ENCODE data around the gene CCDC188. TPM values are rescaled to one million over a fixed set of nuclear protein-coding genes. Genes with fewer than 3 reads are reported as not detected.
A peak's percentile ranks its signal among the peaks of the same experiment; 100 is the strongest.

Gene CCDC188
- polyA plus RNA-seq, 1 donor, result 2.7 TPM

DNA sequence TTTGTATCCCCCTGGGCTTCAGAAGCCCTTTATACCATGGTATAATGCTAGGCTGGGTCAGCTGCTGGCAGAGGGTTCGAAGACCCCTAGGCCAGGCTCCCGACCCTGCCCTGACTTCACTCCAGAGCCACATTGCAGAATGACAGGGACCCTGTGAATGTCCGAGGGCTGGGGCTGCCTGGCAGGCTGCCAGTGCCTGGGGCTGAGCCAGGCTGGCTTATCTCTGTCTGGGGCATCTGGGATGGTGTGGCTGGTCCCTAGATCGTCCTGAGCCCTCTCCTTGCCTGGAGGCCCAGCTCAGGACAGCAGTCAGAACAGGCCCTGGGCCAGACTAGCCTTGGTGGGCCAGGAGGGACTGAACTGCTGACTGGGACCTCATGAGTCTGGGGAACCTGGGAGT is 15.6 kb downstream of the CCDC188 start:
- H3K9me3 ChIP-seq (ENCODE audit: control insufficient read depth, low read depth, low read length), result no peaks in the 10 kb centered on the region
- WGBS (ENCODE audit: insufficient coverage, low lambda C conversion rate), result no CpG with 5 or more reads among the region's 4 CpGs

GRCh38 chr22:20133930-20134549 is 16.8 kb downstream of the CCDC188 start:
- H3K36me3 ChIP-seq (ENCODE audit: control insufficient read depth, insufficient read depth, low read length), result no peaks in the 10 kb centered on the region
- H3K27ac ChIP-seq (ENCODE audit: low read length), result no peak overlapping the region
- H3K4me1 ChIP-seq (ENCODE audit: control insufficient read depth, insufficient read depth, low read length), result peaks cover 23% of the 10 kb centered on the region
- whole genome bisulfite sequencing (ENCODE audit: insufficient coverage, low lambda C conversion rate), result no CpG with 5 or more reads among the region's 12 CpGs
- no peaks in the 10 kb centered on the region for H3K9me3 ChIP-seq (ENCODE audit: control insufficient read depth, low read depth, low read length)
- H3K4me3 ChIP-seq (ENCODE audit: low read length), result no peak overlapping the region
- no peaks in the 10 kb centered on the region for H3K27me3 ChIP-seq (ENCODE audit: control insufficient read depth, insufficient read depth, low read length)
- DNase-seq, result no peak

More for the DNA sequence above, 15.6 kb downstream of the CCDC188 start:
- peaks cover 15% of the 10 kb centered on the region for H3K4me1 ChIP-seq (ENCODE audit: control insufficient read depth, insufficient read depth, low read length)
- DNase-seq, result no peak
- peaks cover 12% of the 10 kb centered on the region for H3K36me3 ChIP-seq (ENCODE audit: control insufficient read depth, insufficient read depth, low read length)
- H3K27me3 ChIP-seq (ENCODE audit: control insufficient read depth, insufficient read depth, low read length), result no peaks in the 10 kb centered on the region
- no peak overlapping the region for H3K27ac ChIP-seq (ENCODE audit: low read length)
- H3K4me3 ChIP-seq (ENCODE audit: low read length), result no peak overlapping the region

DNA sequence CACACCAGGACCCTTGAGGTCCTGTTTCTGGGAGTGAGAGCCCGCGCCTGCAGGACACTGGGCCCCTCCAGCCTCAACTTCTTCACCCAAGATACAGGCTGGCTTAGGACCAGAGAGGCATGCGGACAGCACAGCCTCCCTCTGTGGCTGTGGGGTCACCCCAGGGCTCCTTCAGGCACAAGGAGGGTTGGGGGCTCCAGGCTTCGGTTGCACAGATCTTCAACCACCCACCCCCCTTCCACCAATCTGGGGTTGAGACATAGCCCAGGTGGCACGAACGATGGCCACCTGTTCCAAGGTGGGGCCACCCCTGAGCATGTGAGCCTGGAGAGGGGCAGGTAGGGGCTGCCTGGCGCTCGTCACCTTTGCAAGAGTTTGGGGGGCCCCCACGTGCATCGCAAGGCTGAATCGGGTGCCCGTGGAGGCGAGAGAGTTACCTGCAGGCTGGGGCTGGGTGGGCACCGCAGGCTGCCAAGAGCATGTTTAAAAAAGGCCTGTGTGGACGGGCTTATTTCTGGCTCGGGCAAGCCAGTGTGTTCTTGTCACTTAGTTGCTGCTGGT is 18.1 kb downstream of the CCDC188 start:
- Histone ChIP-seq H3K9me3 (ENCODE audit: control insufficient read depth, low read depth, low read length) (no peaks in the 10 kb centered on the region), H3K36me3 (ENCODE audit: control insufficient read depth, insufficient read depth, low read length) (peaks cover 5% of the 10 kb centered on the region), H3K27ac (ENCODE audit: low read length) (no peak overlapping the region), H3K4me3 (ENCODE audit: low read length) (peak overlapping the region; percentile 78), H3K4me1 (ENCODE audit: control insufficient read depth, insufficient read depth, low read length) (peaks cover 26% of the 10 kb centered on the region), H3K27me3 (ENCODE audit: control insufficient read depth, insufficient read depth, low read length) (no peaks in the 10 kb centered on the region)
- WGBS (ENCODE audit: insufficient coverage, low lambda C conversion rate), result no CpG with 5 or more reads among the region's 16 CpGs
- no peak for DNase-seq

- Histone ChIP-seq H3K27me3 (ENCODE audit: control insufficient read depth, insufficient read depth, low read length) (no peaks in the 10 kb centered on the region), H3K4me3 (ENCODE audit: low read length) (peak overlapping the region; percentile 78), H3K9me3 (ENCODE audit: control insufficient read depth, low read depth, low read length) (no peaks in the 10 kb centered on the region), H3K4me1 (ENCODE audit: control insufficient read depth, insufficient read depth, low read length) (peaks cover 26% of the 10 kb centered on the region), H3K27ac (ENCODE audit: low read length) (no peak overlapping the region), H3K36me3 (ENCODE audit: control insufficient read depth, insufficient read depth, low read length) (peaks cover 11% of the 10 kb centered on the region)
- no CpG with 5 or more reads among the region's 72 CpGs for WGBS (ENCODE audit: insufficient coverage, low lambda C conversion rate)
- DNase-seq, result peak in 1 of 2 donors; percentile 41
Observed at GRCh38 chr22:20131859-20132685, 18.8 kb downstream of the CCDC188 start.

DNA sequence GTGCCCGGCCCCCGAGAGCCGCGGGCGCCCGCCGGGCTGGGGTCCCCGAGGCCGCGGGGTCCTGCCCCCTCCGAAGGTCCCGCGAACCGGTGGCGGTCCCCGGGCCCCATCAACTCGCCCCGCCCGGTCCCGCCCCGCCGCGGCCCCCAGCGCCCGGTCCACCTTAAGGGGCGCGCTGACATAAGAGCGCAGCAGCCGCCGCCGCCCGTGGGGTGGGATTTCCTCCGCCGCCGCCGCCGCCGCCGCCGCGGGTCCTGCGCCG is 19.3 kb downstream of the CCDC188 start, which contains the start of gene ZDHHC8:
ZDHHC8 (plus strand) TSS at position 208 of the 262 bp plus-strand sequence. CDS start 144 bp downstream, outside the sequence.
- Histone ChIP-seq H3K36me3 (ENCODE audit: control insufficient read depth, insufficient read depth, low read length) (peaks cover 13% of the 10 kb centered on the region), H3K4me3 (ENCODE audit: low read length) (peak within 1 kb of the TSS; percentile 83), H3K9me3 (ENCODE audit: control insufficient read depth, low read depth, low read length) (no peaks in the 10 kb centered on the region), H3K4me1 (ENCODE audit: control insufficient read depth, insufficient read depth, low read length) (peaks cover 26% of the 10 kb centered on the region), H3K27ac (ENCODE audit: low read length) (peak within 1 kb of the TSS; percentile 75), H3K27me3 (ENCODE audit: control insufficient read depth, insufficient read depth, low read length) (no peaks in the 10 kb centered on the region)
- DNase-seq, result no peak
- WGBS (ENCODE audit: insufficient coverage, low lambda C conversion rate), result no CpG with 5 or more reads among the region's 43 CpGs

GRCh38 chr22:20130731-20131596 is 19.9 kb downstream of the CCDC188 start:
- no peaks in the 10 kb centered on the region for H3K27me3 ChIP-seq (ENCODE audit: control insufficient read depth, insufficient read depth, low read length)
- peak overlapping the region; percentile 75 for H3K27ac ChIP-seq (ENCODE audit: low read length)
- H3K36me3 ChIP-seq (ENCODE audit: control insufficient read depth, insufficient read depth, low read length), result peaks cover 19% of the 10 kb centered on the region
- WGBS (ENCODE audit: insufficient coverage, low lambda C conversion rate), result no CpG with 5 or more reads among the region's 70 CpGs
- H3K4me3 ChIP-seq (ENCODE audit: low read length), result peak overlapping the region; percentile 83
- peak; percentile 57 to 77 for DNase-seq
- H3K4me1 ChIP-seq (ENCODE audit: control insufficient read depth, insufficient read depth, low read length), result peaks cover 26% of the 10 kb centered on the region
- no peaks in the 10 kb centered on the region for H3K9me3 ChIP-seq (ENCODE audit: control insufficient read depth, low read depth, low read length)

- H3K27me3 ChIP-seq (ENCODE audit: control insufficient read depth, insufficient read depth, low read length), result no peaks in the 10 kb centered on the region
- peak overlapping the region; percentile 38 for H3K27ac ChIP-seq (ENCODE audit: low read length)
- H3K4me3 ChIP-seq (ENCODE audit: low read length), result no peak overlapping the region
- peaks cover 25% of the 10 kb centered on the region for H3K36me3 ChIP-seq (ENCODE audit: control insufficient read depth, insufficient read depth, low read length)
- no peaks in the 10 kb centered on the region for H3K9me3 ChIP-seq (ENCODE audit: control insufficient read depth, low read depth, low read length)
- peaks cover 26% of the 10 kb centered on the region for H3K4me1 ChIP-seq (ENCODE audit: control insufficient read depth, insufficient read depth, low read length)
- no peak for DNase-seq
- WGBS (ENCODE audit: insufficient coverage, low lambda C conversion rate), result no CpG with 5 or more reads among the region's 3 CpGs
Observed at GRCh38 chr22:20130319-20130718, 20.5 kb downstream of the CCDC188 start.

- WGBS (ENCODE audit: insufficient coverage, low lambda C conversion rate), result no CpG with 5 or more reads among the region's 3 CpGs
- Histone ChIP-seq H3K4me1 (ENCODE audit: control insufficient read depth, insufficient read depth, low read length) (peaks cover 26% of the 10 kb centered on the region), H3K36me3 (ENCODE audit: control insufficient read depth, insufficient read depth, low read length) (peaks cover 32% of the 10 kb centered on the region), H3K9me3 (ENCODE audit: control insufficient read depth, low read depth, low read length) (no peaks in the 10 kb centered on the region), H3K27me3 (ENCODE audit: control insufficient read depth, insufficient read depth, low read length) (no peaks in the 10 kb centered on the region), H3K27ac (ENCODE audit: low read length) (no peak overlapping the region), H3K4me3 (ENCODE audit: low read length) (no peak overlapping the region)
- no peak for DNase-seq
Observed at GRCh38 chr22:20129747-20130014, 21.2 kb downstream of the CCDC188 start.

DNA sequence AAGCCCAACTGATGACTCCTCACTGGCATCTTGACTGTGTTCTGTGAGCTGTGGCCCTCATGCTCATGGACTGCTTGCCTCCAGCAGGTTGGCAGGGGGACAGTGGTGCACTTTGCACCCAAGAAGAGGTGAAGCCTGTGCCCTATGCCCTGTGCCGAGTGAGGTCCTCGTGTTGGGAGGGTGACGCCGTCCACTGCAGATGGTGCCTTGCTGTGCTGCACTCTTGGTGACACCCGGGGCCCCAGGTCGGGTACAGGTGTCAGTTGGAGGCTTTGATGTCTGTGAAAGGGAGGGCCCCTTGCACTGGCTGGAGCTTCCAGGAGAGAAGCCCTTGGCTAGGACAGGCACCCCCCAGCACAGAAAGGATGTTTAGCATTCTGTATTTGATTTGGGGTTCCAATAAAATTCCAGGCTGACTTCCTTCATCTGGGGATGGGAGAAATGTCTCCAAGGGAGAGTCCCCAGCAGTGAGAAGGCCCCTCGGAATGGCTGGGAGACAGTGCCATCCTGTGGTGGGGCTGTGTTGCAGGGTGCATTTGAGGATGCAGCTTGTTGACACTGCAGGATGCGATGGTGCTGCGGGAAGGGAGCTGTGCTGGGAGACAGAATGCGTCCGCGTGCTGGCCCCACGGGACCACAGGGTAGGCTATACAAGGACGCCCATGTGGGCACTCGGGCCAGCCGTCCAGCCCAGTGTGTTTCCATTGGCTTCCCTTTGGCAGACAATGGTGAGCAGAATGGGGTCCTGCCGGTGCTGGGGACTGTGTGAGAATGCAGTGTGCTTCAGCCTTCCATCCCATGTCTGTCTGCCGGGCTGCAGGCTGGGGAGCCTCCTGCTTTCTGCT is 21.7 kb downstream of the CCDC188 start:
- no peaks in the 10 kb centered on the region for H3K9me3 ChIP-seq (ENCODE audit: control insufficient read depth, low read depth, low read length)
- peak in 1 of 2 donors; percentile 52 for DNase-seq
- peaks cover 35% of the 10 kb centered on the region for H3K36me3 ChIP-seq (ENCODE audit: control insufficient read depth, insufficient read depth, low read length)
- no peak overlapping the region for H3K27ac ChIP-seq (ENCODE audit: low read length)
- H3K4me1 ChIP-seq (ENCODE audit: control insufficient read depth, insufficient read depth, low read length), result peaks cover 26% of the 10 kb centered on the region
- H3K4me3 ChIP-seq (ENCODE audit: low read length), result no peak overlapping the region
- WGBS (ENCODE audit: insufficient coverage, low lambda C conversion rate), result no CpG with 5 or more reads among the region's 18 CpGs
- no peaks in the 10 kb centered on the region for H3K27me3 ChIP-seq (ENCODE audit: control insufficient read depth, insufficient read depth, low read length)

DNA sequence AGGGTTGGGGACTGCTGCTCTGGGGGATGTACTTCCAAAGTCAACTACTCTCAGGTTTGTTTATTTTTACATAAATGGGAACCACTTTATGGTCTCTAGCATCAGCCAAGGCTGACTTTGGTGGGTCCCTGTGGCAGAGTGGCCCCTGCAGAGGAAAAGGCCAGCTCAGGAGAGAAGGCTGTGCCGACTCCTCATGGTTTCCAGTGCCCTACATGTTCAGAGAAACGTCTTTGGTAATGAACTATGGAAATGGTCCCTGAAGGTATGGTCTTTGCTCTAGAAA is 22.3 kb downstream of the CCDC188 start:
- H3K27me3 ChIP-seq (ENCODE audit: control insufficient read depth, insufficient read depth, low read length), result no peaks in the 10 kb centered on the region
- peaks cover 22% of the 10 kb centered on the region for H3K4me1 ChIP-seq (ENCODE audit: control insufficient read depth, insufficient read depth, low read length)
- no CpG with 5 or more reads among the region's 2 CpGs for WGBS (ENCODE audit: insufficient coverage, low lambda C conversion rate)
- no peak overlapping the region for H3K4me3 ChIP-seq (ENCODE audit: low read length)
- H3K9me3 ChIP-seq (ENCODE audit: control insufficient read depth, low read depth, low read length), result no peaks in the 10 kb centered on the region
- H3K27ac ChIP-seq (ENCODE audit: low read length), result no peak overlapping the region
- H3K36me3 ChIP-seq (ENCODE audit: control insufficient read depth, insufficient read depth, low read length), result peaks cover 41% of the 10 kb centered on the region
- DNase-seq, result no peak

All from large intestine (tissue), 3 donors.